Suprapubic skin (tissue), 4 donors: ENCODE measurements around the gene OR4E1. TPM values are rescaled to one million over a fixed set of nuclear protein-coding genes. Genes with fewer than 3 reads are reported as not detected.
"Not testable (repeated sequence)": the region's sequence is repeated elsewhere in the genome, so short reads cannot be mapped to it uniquely, and the experiment has no call there.

ENCODE experiments used
- DNase-seq, 2 donors: peaks; one replicate each; pipeline ENCODE4 v3.0.0-alpha.2; 2019; ENCODE audit warnings: low spot score in 2 of 2
- H3K27ac ChIP-seq: fragments of 200-600 bp; sonication (generic); one replicate; pipeline ENCODE4 v1.5.1; 2019
- H3K27me3 ChIP-seq: fragments of 200-600 bp; sonication (generic); one replicate; pipeline ENCODE4 v1.5.1; 2019
- H3K36me3 ChIP-seq: fragments of 200-600 bp; sonication (generic); one replicate; pipeline ENCODE4 v1.5.1; 2019
- H3K4me1 ChIP-seq: fragments of 200-600 bp; sonication (generic); one replicate; pipeline ENCODE4 v1.5.1; 2019
- H3K4me3 ChIP-seq: fragments of 200-600 bp; sonication (generic); one replicate; pipeline ENCODE4 v1.5.1; 2019; ENCODE audit warnings: mild to moderate bottlenecking
- H3K9me3 ChIP-seq: fragments of 200-600 bp; sonication (generic); one replicate; pipeline ENCODE4 v1.5.1; 2019
- CTCF ChIP-seq, 2 donors: fragments of 200-600 bp in 1 of 2; fragments of 450-650 bp in 1 of 2; sonication (generic) in 1 of 2; IDR thresholded peaks; one replicate each; pipeline ENCODE4 v1.5.1; 2016 to 2019; ENCODE audit warnings: antibody characterized with exemption in 2 of 2, mild to moderate bottlenecking in 1 of 2, moderate library complexity in 1 of 2
- EP300 ChIP-seq: sonication (generic); formaldehyde crosslinking; IDR thresholded peaks from one replicate; pipeline ENCODE4 v1.6.1; 2017; ENCODE audit warnings: antibody characterized with exemption
- POLR2A ChIP-seq, 2 donors: fragments of 450-650 bp; IDR thresholded peaks; one replicate each; pipeline ENCODE4 v1.6.1; 2017; ENCODE audit warnings: antibody characterized with exemption in 2 of 2, mild to moderate bottlenecking in 2 of 2, moderate library complexity in 2 of 2
- POLR2AphosphoS5 ChIP-seq, 3 donors: sonication (generic); formaldehyde crosslinking; IDR thresholded peaks; one replicate each; pipeline ENCODE4 v1.6.1; 2017; ENCODE audit warnings: antibody characterized with exemption in 3 of 3
- WGBS: methylation state at CpG from one replicate; pipeline ENCODE4 v1.1.5; 2018; 5-methylcytosine and 5-hydroxymethylcytosine counted together
- total RNA-seq, 4 donors: library from RNA; depleted of rRNA; stranded (reverse); fragments of >200 nt; gene quantifications; one replicate each; pipeline ENCODE4 v1.1.0, GENCODE V29; 2016

Gene OR4E1
- total RNA-seq, 4 donors from 2014 or later: not detected

- Histone ChIP-seq H3K4me3 (no peak overlapping the region), H3K9me3 (no peaks in the 10 kb centered on the region), H3K36me3 (no peaks in the 10 kb centered on the region), H3K27ac (no peak overlapping the region), H3K27me3 (no peaks in the 10 kb centered on the region), H3K4me1 (no peaks in the 10 kb centered on the region)
- TF ChIP-seq POLR2A (IDR thresholded peaks at IDR 0.05) (no peak), POLR2AphosphoS5 (IDR thresholded peaks at IDR 0.05) (no peak), EP300 (no peak), CTCF (IDR thresholded peaks at IDR 0.05) (no peak)
- no peak for DNase-seq
- whole genome bisulfite sequencing: 67% methylated on average over 3 of the region's 3 CpGs
These were observed 42.5 kb downstream of the OR4E1 start for GRCh38 chr14:21631084-21631483.

- H3K36me3 ChIP-seq, H3K4me3 ChIP-seq, DNase-seq, H3K9me3 ChIP-seq, H3K27ac ChIP-seq, H3K27me3 ChIP-seq, H3K4me1 ChIP-seq: not testable (repeated sequence)
- WGBS: 94% methylated on average over 1 of the region's 1 CpG
These were observed 43.1 kb downstream of the OR4E1 start for GRCh38 chr14:21630503-21630902.

- H3K4me1 ChIP-seq: no peaks in the 10 kb centered on the region
- WGBS: 56% methylated on average over 3 of the region's 3 CpGs
- no peak for DNase-seq
- H3K27me3 ChIP-seq: no peaks in the 10 kb centered on the region
- no peak for TF ChIP-seq CTCF (IDR thresholded peaks at IDR 0.05)
- no peak for TF ChIP-seq POLR2A (IDR thresholded peaks at IDR 0.05)
- TF ChIP-seq EP300: no peak
- TF ChIP-seq POLR2AphosphoS5 (IDR thresholded peaks at IDR 0.05): no peak
- no peaks in the 10 kb centered on the region for H3K36me3 ChIP-seq
- no peak overlapping the region for H3K27ac ChIP-seq
- H3K4me3 ChIP-seq: no peak overlapping the region
- H3K9me3 ChIP-seq: no peaks in the 10 kb centered on the region
These were observed 47.0 kb downstream of the OR4E1 start for GRCh38 chr14:21626491-21627230.

Other genes with a start within 250 kb of the OR4E1 start
- gene CHD8, start 217.7 kb downstream of the OR4E1 start, total RNA-seq: 100 to 1,000 TPM in 2 of 4 donors, 10 to 100 TPM in 2; 67.3 to 122 (median 101) TPM
- gene RAB2B, start 196.9 kb downstream of the OR4E1 start, total RNA-seq: 10 to 100 TPM; 20.2 to 24.9 (median 21.5) TPM
- 10 to 100 TPM; 70.1 to 80.5 (median 77.9) TPM for gene TOX4, start 196.6 kb downstream of the OR4E1 start, total RNA-seq
- 100 to 1,000 TPM in 1 of 4 donors, 10 to 100 TPM in 3; 38.9 to 125 (median 44.8) TPM for gene METTL3, start 162.5 kb downstream of the OR4E1 start, total RNA-seq
- 10 to 100 TPM in 1 of 4 donors, 1 to 10 TPM in 3; 3.0 to 15.6 (median 4.4) TPM for gene SALL2, start 147.5 kb downstream of the OR4E1 start, total RNA-seq
- gene OR10G3, start 93.7 kb downstream of the OR4E1 start, total RNA-seq: not detected
- gene OR10G2, start 38.9 kb downstream of the OR4E1 start, total RNA-seq: not detected
- gene OR4E2, start 20.0 kb downstream of the OR4E1 start, total RNA-seq: not detected